ENCODE data around the gene CLDN19. TPM values are rescaled to one million over a fixed set of nuclear protein-coding genes. Genes with fewer than 3 reads are reported as not detected.

Gene CLDN19
- total and polyA plus RNA-seq, 2 donors (not counting 1 experiment from before 2014, with no cell fraction given) = 0.03 TPM; not detected in 1

- no peak overlapping the region for H2AFZ ChIP-seq (ENCODE audit: insufficient read depth, low read depth, low read length, poor library complexity, severe bottlenecking)
- peaks cover 13% of the 10 kb centered on the region for H3K4me1 Mint-ChIP-seq
- no peaks in the 10 kb centered on the region for H3K9me3 ChIP-seq (ENCODE audit: control extremely low read depth in 1 of 3, control insufficient read depth in 2 of 3, insufficient read depth in 1 of 3, low read length in 2 of 3)
- no peak overlapping the region for H3K27ac ChIP-seq (ENCODE audit: low read length in 2 of 2)
- TF ChIP-seq CTCF (IDR thresholded peaks at IDR 0.05) = no peak
- ChIA-PET POLR2A (no interaction called here), CTCF (no interaction called here)
- intact Hi-C loops (cut with micrococcal nuclease) = no loop called here
- ATAC-seq (ENCODE audit: low read depth) (no peak), DNase-seq (no peak)
- peaks cover 19% of the 10 kb centered on the region for H4K20me1 ChIP-seq (ENCODE audit: control insufficient read depth, insufficient read depth, low read length, poor library complexity, severe bottlenecking)
- H3K4me3 ChIP-seq (ENCODE audit: control extremely low read depth in 1 of 5, extremely low read depth in 1 of 5, insufficient read depth in 1 of 5, low read depth in 2 of 5, low read length in 4 of 5) = no peak overlapping the region
- H3K79me2 ChIP-seq (ENCODE audit: control insufficient read depth, insufficient read depth, low read length) = peaks cover 37% of the 10 kb centered on the region
- H3K27me3 Mint-ChIP-seq = no peaks in the 10 kb centered on the region
- WGBS (ENCODE audit: insufficient coverage) = no CpG with 5 or more reads among the region's 2 CpGs
- no peak overlapping the region for H3K9ac ChIP-seq (ENCODE audit: low read length)
- peaks cover 15 to 48% of the 10 kb centered on the region in 2 experiments for H3K36me3 ChIP-seq (replicated peaks in 1 of 2; ENCODE audit: control extremely low read depth in 1 of 2, control insufficient read depth in 1 of 2, extremely low read depth in 1 of 2, insufficient read depth in 2 of 2, low read length in 1 of 2)
- no peaks in the 10 kb centered on the region for H3K27me3 ChIP-seq (replicated peaks in 1 of 4; ENCODE audit: control extremely low read depth in 1 of 4, control insufficient read depth in 3 of 4, insufficient read depth in 4 of 4, low read length in 3 of 4)
- no peaks in the 10 kb centered on the region for H3K9me3 Mint-ChIP-seq (ENCODE audit: insufficient read depth)
- peaks cover 0 to 3% of the 10 kb centered on the region in 2 donors for H3K4me1 ChIP-seq (ENCODE audit: control insufficient read depth in 2 of 2, insufficient read depth in 2 of 2, low read length in 2 of 2)
- no peak overlapping the region for H3K4me3 Mint-ChIP-seq
- H3K27ac Mint-ChIP-seq = peak overlapping the region; percentile 41
- no peak overlapping the region for H3K4me2 ChIP-seq (replicated peaks; ENCODE audit: low read depth, low read length, poor library complexity, severe bottlenecking)
Measured at GRCh38 chr1:42773420-42773819, 33.4 kb upstream of the CLDN19 start.

- intact Hi-C loops (cut with micrococcal nuclease) = loop anchor here (5.0 to 10.0 kb wide), 3 partner anchors 597 to 1262 kb away; partner anchors contain the start of genes ELOVL1, IPO13 and SLC6A9
- WGBS (ENCODE audit: insufficient coverage) = 100% methylated on average over 2 of the region's 3 CpGs
- H3K4me3 ChIP-seq (ENCODE audit: control extremely low read depth in 1 of 5, extremely low read depth in 1 of 5, insufficient read depth in 1 of 5, low read depth in 2 of 5, low read length in 4 of 5) = no peak overlapping the region
- peaks cover 23 to 25% of the 10 kb centered on the region in 2 donors for H3K4me1 ChIP-seq (ENCODE audit: control insufficient read depth in 2 of 2, insufficient read depth in 2 of 2, low read length in 2 of 2)
- H3K4me2 ChIP-seq (replicated peaks; ENCODE audit: low read depth, low read length, poor library complexity, severe bottlenecking) = no peak overlapping the region
- no peak overlapping the region for H3K9ac ChIP-seq (ENCODE audit: low read length)
- no peak for ATAC-seq (ENCODE audit: low read depth)
- H3K9me3 ChIP-seq (ENCODE audit: control extremely low read depth in 1 of 3, control insufficient read depth in 2 of 3, insufficient read depth in 1 of 3, low read length in 2 of 3) = no peaks in the 10 kb centered on the region
- peaks cover 19% of the 10 kb centered on the region for H4K20me1 ChIP-seq (ENCODE audit: control insufficient read depth, insufficient read depth, low read length, poor library complexity, severe bottlenecking)
- TF ChIP-seq CTCF (IDR thresholded peaks at IDR 0.05) (no peak), EZH2 (IDR thresholded peaks at IDR 0.05; ENCODE audit: borderline replicate concordance, insufficient read depth, low read depth, low read length, poor library complexity, severe bottlenecking) (no peak)
- ChIA-PET POLR2A (no interaction called here), CTCF (interaction anchor here (3.0 kb wide), 1 partner anchor 9 kb away, joined by 16 read pairs; no protein-coding TSS in a partner anchor)
- no peak for DNase-seq
- H3K9me3 Mint-ChIP-seq (ENCODE audit: insufficient read depth) = no peaks in the 10 kb centered on the region
- H3K4me3 Mint-ChIP-seq = peak overlapping the region; percentile 32
- no peaks in the 10 kb centered on the region for H3K27me3 ChIP-seq (replicated peaks in 1 of 4; ENCODE audit: control extremely low read depth in 1 of 4, control insufficient read depth in 3 of 4, insufficient read depth in 4 of 4, low read length in 3 of 4)
- peaks cover 70% of the 10 kb centered on the region for H3K79me2 ChIP-seq (ENCODE audit: control insufficient read depth, insufficient read depth, low read length)
- no peak overlapping the region for H3K27ac ChIP-seq (ENCODE audit: low read length in 2 of 2)
- no peak overlapping the region for H2AFZ ChIP-seq (ENCODE audit: insufficient read depth, low read depth, low read length, poor library complexity, severe bottlenecking)
- no peaks in the 10 kb centered on the region for H3K27me3 Mint-ChIP-seq
- H3K36me3 ChIP-seq (replicated peaks in 1 of 2; ENCODE audit: control extremely low read depth in 1 of 2, control insufficient read depth in 1 of 2, extremely low read depth in 1 of 2, insufficient read depth in 2 of 2, low read length in 1 of 2) = peaks cover 3 to 15% of the 10 kb centered on the region in 2 experiments
- H3K27ac Mint-ChIP-seq = no peak overlapping the region
- H3K4me1 Mint-ChIP-seq = peaks cover 24% of the 10 kb centered on the region
Measured at GRCh38 chr1:42769811-42770210, 29.8 kb upstream of the CLDN19 start.

All from B cell (primary cell).